ENCODE data around the gene ADRA2A. TPM values are rescaled to one million over a fixed set of nuclear protein-coding genes. Genes with fewer than 3 reads are reported as not detected.

Gene ADRA2A
- total RNA-seq, 1 experiment from 2014 or later: 0.05 TPM

DNA sequence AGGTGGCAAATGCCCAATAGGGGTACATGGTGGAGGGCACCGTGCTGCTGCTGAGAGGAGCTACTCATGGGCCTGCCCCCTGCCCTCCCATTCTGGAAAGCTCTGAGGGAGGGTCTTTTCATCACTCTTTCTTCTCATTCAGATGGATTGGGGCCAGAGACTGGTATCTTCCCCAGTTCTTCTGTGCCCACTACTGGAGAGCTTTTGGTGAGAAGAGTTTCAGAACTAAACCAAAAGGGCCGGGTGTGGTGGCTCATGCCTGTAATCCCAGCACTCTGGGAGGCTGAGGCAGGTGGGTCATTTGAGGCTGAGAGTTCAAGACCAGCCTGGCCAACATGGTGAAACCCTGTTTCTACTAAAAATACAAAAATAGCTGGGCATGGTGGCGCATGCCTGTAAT is 12.5 kb downstream of the ADRA2A start:
- TF ChIP-seq, protein P1, sequence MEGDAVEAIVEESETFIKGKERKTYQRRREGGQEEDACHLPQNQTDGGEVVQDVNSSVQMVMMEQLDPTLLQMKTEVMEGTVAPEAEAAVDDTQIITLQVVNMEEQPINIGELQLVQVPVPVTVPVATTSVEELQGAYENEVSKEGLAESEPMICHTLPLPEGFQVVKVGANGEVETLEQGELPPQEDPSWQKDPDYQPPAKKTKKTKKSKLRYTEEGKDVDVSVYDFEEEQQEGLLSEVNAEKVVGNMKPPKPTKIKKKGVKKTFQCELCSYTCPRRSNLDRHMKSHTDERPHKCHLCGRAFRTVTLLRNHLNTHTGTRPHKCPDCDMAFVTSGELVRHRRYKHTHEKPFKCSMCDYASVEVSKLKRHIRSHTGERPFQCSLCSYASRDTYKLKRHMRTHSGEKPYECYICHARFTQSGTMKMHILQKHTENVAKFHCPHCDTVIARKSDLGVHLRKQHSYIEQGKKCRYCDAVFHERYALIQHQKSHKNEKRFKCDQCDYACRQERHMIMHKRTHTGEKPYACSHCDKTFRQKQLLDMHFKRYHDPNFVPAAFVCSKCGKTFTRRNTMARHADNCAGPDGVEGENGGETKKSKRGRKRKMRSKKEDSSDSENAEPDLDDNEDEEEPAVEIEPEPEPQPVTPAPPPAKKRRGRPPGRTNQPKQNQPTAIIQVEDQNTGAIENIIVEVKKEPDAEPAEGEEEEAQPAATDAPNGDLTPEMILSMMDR (IDR thresholded peaks at IDR 0.05): no peak
- TF ChIP-seq POLR2AphosphoS5 (IDR thresholded peaks at IDR 0.05; ENCODE audit: low read depth, low read length): no peak
- TF ChIP-seq TCF7L2 (IDR thresholded peaks at IDR 0.05; ENCODE audit: low read depth, low read length): no peak
- TF ChIP-seq, protein P2, sequence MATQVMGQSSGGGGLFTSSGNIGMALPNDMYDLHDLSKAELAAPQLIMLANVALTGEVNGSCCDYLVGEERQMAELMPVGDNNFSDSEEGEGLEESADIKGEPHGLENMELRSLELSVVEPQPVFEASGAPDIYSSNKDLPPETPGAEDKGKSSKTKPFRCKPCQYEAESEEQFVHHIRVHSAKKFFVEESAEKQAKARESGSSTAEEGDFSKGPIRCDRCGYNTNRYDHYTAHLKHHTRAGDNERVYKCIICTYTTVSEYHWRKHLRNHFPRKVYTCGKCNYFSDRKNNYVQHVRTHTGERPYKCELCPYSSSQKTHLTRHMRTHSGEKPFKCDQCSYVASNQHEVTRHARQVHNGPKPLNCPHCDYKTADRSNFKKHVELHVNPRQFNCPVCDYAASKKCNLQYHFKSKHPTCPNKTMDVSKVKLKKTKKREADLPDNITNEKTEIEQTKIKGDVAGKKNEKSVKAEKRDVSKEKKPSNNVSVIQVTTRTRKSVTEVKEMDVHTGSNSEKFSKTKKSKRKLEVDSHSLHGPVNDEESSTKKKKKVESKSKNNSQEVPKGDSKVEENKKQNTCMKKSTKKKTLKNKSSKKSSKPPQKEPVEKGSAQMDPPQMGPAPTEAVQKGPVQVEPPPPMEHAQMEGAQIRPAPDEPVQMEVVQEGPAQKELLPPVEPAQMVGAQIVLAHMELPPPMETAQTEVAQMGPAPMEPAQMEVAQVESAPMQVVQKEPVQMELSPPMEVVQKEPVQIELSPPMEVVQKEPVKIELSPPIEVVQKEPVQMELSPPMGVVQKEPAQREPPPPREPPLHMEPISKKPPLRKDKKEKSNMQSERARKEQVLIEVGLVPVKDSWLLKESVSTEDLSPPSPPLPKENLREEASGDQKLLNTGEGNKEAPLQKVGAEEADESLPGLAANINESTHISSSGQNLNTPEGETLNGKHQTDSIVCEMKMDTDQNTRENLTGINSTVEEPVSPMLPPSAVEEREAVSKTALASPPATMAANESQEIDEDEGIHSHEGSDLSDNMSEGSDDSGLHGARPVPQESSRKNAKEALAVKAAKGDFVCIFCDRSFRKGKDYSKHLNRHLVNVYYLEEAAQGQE (IDR thresholded peaks at IDR 0.05; ENCODE audit: insufficient read depth in 1 of 2, low read depth in 2 of 2, low read length in 1 of 2): no peak
- no peak for TF ChIP-seq SIN3A (IDR thresholded peaks at IDR 0.05; ENCODE audit: borderline replicate concordance, insufficient read depth, low read depth, low read length)
- Histone ChIP-seq H3K9me3 (ENCODE audit: control insufficient read depth, insufficient read depth, low read depth, low read length) (no peaks in the 10 kb centered on the region), H3K4me1 (ENCODE audit: control insufficient read depth, insufficient read depth, low read length) (no peaks in the 10 kb centered on the region), H3K4me3 (ENCODE audit: low read depth in 2 of 2, low read length in 2 of 2) (no peak overlapping the region), H3K27ac (ENCODE audit: low read length) (no peak overlapping the region), H3K36me3 (ENCODE audit: control insufficient read depth, insufficient read depth, low read length) (no peaks in the 10 kb centered on the region), H3K27me3 (ENCODE audit: control insufficient read depth, insufficient read depth, low read length) (peaks cover 4% of the 10 kb centered on the region)
- CTCF ChIA-PET: no interaction called here
- no peak for ATAC-seq
- in situ Hi-C loops (cut with HindIII; ENCODE audit: low pct_unique_long_range_greater_than_20kb, low sequenced_read_pairs) (no loop called here), intact Hi-C loops (cut with micrococcal nuclease; ENCODE audit: unreplicated experiment) (no loop called here)
- POLR2A ChIA-PET: no interaction called here
- no peak for DNase-seq (ENCODE audit: low read depth, low spot score)
- BruUV-seq (replicated peaks): no TSS peak

DNA sequence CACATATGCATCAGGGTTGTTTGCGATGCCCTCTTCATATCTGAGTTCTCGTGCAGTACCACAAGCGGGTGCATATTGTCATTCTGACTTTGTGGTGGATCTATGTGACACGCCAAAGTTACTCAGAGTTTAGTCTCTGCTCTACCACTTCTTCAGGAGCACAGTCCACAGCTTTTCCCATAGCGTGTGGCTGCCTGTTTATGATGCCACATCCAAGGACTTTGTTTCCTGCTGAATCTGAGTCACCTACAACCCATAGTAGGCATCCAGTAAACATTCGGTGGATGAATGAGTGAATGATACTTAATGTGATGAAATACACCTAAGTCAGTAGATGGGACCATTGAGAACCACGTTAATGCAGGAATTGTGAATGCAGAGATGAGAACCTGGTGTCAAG is 15.0 kb downstream of the ADRA2A start:
- in situ Hi-C loops (cut with HindIII; ENCODE audit: low pct_unique_long_range_greater_than_20kb, low sequenced_read_pairs) (no loop called here), intact Hi-C loops (cut with micrococcal nuclease; ENCODE audit: unreplicated experiment) (no loop called here)
- BruUV-seq (replicated peaks): no TSS peak
- Histone ChIP-seq H3K27me3 (ENCODE audit: control insufficient read depth, insufficient read depth, low read length) (peaks cover 6% of the 10 kb centered on the region; the same call in 1 of the 2 replicates), H3K9me3 (ENCODE audit: control insufficient read depth, insufficient read depth, low read depth, low read length) (no peaks in the 10 kb centered on the region), H3K36me3 (ENCODE audit: control insufficient read depth, insufficient read depth, low read length) (no peaks in the 10 kb centered on the region), H3K27ac (ENCODE audit: low read length) (no peak overlapping the region), H3K4me3 (ENCODE audit: low read depth in 2 of 2, low read length in 2 of 2) (no peak overlapping the region), H3K4me1 (ENCODE audit: control insufficient read depth, insufficient read depth, low read length) (no peaks in the 10 kb centered on the region)
- ChIA-PET POLR2A (no interaction called here), CTCF (no interaction called here)
- no peak for DNase-seq (ENCODE audit: low read depth, low spot score)
- TF ChIP-seq TCF7L2 (IDR thresholded peaks at IDR 0.05; ENCODE audit: low read depth, low read length) (no peak), SIN3A (IDR thresholded peaks at IDR 0.05; ENCODE audit: borderline replicate concordance, insufficient read depth, low read depth, low read length) (no peak), POLR2AphosphoS5 (IDR thresholded peaks at IDR 0.05; ENCODE audit: low read depth, low read length) (no peak)
- TF ChIP-seq, protein P1 (IDR thresholded peaks at IDR 0.05): no peak
- TF ChIP-seq, protein P2 (IDR thresholded peaks at IDR 0.05; ENCODE audit: insufficient read depth in 1 of 2, low read depth in 2 of 2, low read length in 1 of 2): no peak
- no peak for ATAC-seq

Measured in Panc1 (cell line).